ENCODE results near the gene MIAT.
"Not testable (repeated sequence)": the region's sequence is repeated elsewhere in the genome, so short reads cannot be mapped to it uniquely, and the experiment has no call there.

Gene MIAT

DNA sequence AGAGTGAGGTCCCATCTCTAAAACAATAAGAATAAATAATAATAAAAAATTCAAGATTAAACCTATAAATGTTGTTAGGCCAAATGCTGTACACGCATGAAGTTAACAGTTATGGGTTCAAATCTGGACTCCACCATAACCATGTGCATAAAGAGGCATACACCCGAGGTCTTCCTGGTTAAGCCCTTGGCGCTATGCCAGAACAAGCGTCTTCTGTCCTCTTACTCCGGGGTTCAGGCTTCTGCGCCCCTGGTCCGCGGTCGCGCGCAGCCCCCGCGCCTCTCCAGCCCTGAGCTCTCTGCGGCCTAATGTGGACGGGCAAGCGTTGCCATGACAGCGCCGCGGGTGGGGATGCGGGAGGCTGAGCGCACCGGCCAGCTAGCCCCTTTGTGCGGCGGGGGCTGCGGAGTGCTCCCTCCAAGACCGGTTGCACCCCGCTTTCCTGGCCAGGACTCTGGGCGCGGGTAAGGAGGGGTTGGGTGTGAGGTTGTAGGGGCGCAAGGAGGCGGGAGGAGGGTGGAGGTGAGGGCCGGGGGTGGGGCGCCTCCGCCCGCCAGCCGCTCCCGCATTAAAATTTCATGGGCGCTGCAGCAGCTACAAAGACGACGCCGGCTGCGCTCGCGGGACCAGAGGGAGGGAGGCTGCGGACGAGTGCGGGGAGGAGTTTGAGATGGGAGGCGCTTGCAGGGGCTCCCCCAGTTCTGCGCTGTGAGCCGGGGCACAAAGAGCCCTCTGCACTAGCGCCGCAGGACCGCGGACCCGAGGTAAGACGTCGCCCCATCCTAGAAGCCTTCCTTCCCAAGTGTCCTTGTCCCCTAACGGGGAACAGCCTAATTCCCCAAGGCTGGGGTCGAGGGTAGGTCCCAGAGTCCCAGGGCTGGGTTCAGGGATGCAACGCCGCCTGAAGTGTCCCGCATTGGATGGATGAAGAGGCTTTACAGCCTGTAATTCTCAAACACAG lies at the start of gene MIAT:
Gene MIAT (plus strand): TSS at position 698 of the 961 bp plus-strand sequence.
- DNase-seq: no peak

DNA sequence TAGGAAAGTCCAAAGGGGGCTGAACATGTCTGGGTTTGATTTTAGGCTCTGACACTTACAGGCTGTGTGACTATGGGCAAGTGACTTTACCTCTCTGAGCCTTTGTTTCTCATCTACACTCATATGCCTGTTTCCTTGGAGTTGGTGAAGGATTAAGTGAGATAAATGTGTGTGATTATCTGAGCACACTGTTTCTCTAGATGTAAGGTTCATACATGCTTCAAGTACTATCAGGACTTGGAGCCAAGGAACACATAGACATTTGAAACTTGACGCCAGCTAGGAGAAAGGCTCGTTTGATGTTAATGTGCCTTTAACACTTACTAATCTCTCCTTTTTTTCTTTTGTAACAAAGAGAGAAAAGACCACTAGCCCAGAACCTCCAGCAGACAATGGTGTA lies 49.3 kb upstream of the MIAT start:
- no peak for DNase-seq

DNA sequence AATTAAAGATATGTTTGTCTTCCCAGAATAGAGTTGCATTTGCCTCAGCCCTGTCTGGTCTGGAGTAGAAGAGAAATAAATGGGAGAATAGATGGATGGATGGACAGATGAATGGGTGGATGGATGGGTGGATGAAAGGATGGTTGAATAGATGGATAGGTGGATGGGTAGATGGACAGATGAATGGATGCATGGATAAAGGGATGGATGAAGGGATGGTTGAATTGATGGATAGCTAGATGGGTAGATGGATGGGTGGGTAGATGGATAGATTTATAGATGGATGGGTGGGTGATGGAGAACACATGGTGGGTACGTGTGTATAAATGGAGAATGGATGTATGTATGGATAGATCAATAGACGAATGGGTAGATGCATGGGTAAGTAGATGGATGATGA lies 48.1 kb upstream of the MIAT start:
- no peak for DNase-seq

DNA sequence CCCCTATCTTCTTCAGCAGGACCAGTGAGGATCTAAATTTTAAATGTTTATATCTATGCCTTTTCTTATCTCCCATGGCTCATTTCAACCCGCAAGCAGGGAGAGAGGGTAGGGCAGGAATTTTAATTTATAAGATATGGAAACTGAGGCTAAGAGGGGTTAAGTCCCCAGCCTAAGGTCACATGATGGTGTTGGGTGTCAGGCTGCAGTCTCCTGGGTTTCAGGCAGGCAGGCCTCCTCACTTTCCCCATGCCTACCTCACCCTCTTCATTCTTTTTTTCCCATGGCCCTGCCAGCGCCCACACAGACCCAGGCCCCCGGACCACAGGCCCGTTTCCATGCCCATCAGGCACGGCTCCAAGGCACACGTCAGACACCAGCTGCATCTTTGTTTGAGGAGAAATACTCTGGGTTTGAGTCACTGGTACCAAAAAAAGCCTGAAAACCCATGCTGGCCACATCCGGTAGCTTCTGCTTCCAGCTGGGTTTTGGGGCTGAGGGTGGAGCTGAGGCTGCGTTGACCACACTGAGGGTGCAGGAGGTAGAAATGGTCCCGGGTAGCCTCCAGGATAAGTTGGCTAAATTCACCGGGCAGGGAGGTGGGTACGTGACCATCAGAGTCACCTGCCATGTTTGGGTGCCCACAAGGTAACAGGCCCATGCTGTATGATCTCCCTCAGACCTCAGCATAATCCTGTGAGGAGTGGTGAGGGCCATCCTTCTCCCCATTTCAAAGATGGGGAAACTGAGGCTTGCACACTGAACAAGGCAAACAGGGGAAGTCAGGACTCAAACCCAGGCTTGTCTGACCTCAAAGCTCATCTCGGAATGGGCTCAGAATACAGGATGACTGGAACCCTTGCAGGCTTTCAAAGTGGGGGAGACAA lies 47.1 kb upstream of the MIAT start:
- no peak for DNase-seq

DNA sequence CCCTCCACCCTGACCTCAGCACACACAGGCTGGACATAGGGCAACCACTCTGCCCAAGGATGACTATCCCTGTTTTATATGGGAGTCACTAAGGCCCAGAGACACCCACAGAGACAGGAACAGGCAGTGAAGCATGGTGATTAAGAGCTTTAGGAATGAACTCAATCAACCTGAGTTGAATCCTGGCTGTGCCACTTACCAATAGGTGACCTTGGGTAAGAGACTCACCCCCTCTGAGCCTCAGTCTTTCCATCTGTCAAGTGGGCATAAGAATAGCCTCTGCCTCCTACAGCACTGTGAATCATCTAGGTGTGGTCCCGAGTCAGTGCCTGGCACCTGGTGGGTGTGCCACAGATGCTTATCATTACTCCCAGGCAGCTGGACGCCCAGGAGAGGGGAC lies 46.4 kb upstream of the MIAT start:
- no peak for DNase-seq

DNA sequence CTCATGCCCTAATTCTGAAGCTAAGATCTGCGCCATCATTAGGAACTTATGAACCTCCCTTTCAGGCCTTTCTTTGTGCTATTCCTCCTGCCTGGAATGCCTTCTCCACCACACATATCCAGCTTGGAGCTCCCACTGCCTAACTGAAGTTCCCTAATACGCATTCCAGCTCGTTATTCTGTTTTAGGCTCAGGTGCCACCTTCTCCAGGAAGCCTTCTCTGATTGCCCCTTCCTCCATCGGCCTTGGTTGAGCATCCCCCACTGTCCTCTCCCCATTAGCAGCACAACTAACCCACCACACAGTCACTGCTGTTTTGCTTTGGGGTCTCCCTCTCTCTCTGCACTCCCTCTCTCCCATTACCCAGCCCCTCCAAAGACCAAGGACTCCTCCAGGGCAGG lies 44.7 kb upstream of the MIAT start:
- DNase-seq: no peak

DNA sequence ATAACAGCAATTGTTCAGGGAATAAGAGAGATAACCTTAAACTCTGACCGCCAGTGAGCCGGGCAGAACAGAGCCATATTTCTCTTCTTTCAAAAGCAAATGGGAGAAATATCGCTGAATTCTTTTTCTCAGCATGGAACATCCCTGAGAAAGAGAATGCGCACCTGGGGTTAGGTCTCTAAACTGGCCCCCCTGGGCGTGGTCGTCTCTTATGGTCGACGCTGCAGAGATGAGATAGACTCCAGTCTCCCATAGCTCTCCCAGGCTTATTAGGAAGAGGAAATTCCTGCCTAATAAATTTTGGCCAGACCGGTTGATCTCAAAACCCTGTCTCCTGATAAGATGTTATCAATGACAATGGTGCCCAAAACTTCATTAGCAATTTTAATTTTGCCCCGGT lies 43.6 kb upstream of the MIAT start:
- DNase-seq: not testable (repeated sequence)

DNA sequence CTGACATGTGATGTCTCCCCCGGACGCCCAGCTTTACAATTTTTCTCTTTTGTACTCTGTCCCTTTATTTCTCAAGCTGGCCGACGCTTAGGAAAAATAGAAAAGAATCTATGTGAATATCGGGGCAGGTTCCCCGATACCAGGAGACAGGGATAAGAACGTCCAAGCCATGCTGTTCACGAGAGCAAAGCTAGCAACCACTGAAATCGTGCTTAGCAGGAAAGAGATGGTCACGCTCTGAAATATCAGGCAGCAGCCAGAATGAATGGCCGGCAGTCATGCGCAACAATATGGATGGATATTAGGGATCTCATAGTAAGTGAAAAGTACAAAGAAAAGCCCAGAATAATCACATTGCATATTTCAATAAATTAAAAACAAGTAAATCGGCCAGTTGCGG lies 43.1 kb upstream of the MIAT start:
- DNase-seq: no peak

DNA sequence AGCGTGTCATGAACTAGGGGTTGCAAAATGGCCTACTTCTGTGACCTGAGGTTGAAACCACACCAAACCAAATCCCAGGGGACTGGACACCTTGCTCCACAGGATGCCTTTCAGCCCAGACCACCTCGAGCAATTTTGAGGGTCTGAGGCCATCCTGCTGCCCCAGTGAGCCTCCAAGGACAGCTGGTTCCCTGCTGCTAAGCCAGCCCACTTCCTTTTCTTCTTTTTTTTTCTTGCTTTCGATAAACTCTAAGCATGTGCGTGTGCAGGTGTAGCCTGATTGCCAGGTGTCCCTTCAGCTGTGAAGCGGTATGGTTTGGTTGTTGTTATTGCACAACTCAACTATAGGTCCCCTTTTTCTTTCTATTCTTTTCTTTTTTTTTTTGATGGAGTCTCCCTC lies 42.2 kb upstream of the MIAT start:
- no peak for DNase-seq

DNA sequence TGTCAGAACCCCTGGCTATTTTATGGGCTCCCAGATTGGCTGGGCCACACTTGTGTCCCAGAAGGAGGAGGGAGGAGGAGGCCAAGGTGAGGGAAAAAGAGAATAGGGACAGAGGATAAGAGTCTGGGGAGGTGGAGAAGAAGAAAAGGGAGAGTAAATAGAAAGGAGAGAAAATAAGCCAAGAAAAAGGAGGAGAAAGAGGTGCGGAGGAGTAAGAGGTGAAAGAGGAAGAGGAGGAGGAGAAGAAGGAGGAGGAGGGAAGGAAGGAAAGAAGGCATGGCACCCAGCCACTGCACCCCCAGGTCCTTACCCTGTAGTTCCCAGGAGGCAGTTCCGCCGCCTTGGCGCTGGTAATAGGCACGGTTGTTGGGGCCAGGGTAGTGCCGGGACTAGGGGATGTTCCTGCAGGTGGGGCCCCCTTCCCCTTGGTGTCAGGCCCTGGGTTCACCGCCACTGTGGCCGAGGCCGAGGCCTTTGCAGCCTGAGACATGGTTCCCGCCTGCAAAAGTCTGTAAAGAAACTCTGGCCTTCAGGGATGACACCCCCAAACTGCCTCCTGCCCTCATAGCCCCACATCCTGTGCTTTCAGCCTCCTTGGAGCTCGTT lies 41.5 kb upstream of the MIAT start:
- DNase-seq: no peak

DNA sequence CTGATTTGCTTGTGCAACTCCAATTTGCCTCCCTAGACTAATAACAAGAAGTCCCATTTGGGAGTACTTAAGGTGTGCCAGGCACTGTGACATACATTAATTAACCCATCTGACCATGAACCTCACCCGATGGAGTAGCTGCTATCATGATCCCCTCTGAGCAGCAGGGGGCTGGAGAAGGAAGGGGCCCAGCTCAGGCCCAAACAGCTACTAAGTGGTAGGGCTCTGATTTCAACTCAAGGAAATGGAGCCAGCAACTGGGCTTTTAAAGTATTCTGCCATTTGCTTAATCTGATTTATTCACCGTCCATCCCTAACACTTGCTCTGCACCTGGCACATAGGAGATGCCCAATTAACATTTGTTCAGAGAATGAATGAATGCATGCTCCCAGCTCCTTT lies 40.7 kb upstream of the MIAT start:
- DNase-seq: no peak

DNA sequence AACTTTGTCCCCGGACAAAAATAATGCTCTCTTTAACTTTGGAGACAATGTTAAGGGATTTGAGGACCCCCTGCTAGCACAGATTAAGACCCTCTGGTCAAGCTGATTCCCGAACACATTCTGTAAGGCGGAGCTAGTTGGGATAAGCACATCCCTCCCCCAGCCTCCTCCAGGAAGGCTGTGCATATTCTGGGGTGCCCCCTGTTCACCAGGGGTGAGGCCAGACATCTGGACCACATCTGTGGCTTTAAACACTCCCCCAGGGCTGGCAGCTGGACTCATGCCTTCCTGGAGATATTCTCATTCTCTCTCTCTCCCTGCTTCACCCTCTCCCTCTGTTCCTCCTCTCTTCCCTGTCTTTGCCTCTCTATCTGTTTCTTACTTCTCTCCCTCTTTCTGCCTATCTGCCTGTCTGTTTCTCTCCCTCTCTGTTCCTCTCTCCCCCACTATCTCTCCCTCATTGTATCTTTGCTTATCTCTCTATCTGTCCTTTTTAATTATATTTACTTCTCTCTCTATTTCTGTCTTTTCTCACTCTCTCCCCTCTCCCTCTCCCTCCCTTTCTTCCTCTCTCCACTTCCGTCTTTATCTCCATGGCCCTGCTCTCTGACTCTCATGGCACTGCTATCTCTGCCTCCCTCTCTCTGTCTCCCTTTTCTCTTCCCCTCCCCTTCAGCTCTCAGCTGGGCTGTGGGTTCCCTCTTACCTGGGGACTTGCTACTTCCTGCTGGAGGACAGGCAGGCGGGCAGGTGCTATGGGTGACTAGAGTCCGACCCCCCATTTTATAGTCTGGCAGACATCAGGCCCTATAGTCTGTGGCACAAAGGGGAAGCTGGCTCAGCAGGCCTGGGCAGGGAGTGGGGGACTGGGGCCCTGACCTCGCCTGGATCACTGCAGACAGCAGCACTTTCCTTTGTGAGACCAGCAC lies 39.9 kb upstream of the MIAT start, which contains the start of gene CRYBB1:
Gene CRYBB1 (minus strand): TSS at position 757 of the 929 bp plus-strand sequence. CDS start 1,708 bp downstream, outside the sequence.
- no peak for DNase-seq

DNA sequence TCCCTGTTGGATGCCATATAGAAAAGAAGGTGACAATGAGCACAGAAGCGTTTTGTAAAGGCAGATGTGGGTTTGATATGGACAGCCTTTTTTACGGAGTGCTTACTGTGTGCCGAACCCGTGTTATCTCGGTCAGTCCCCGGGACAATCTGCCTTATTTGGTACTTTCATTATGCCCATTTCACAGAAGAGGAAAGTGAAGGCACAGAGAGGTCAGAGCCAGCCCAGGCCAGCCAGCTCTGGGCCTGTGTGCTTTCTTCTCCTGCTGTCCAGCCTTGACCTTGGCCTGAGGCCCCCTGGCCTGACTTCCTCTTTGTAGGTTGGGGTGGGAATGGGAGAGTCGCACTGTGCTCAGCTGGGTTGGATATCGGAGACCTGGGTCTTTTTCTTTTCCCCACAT lies 38.9 kb upstream of the MIAT start:
- no peak for DNase-seq

DNA sequence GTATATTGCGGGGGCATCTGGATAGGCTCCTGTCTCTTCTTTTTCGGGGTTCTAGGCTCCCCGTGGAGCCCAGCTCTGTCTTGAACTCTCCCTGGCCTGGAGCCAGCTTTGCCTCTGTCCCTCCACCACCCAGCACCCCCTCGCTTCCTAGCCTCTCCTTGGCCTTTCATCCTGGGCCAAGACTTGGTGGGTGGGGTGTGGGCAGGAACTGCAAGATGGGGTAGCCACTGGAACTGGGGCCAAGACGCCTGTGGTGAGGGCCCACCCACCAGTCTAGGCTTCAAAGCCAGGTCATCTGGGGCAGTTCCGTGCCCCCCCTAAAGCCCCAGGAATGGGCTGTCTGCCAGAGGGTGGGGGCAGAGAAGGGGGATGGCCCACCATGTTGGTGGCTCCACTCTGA lies 37.9 kb upstream of the MIAT start:
- DNase-seq: no peak

DNA sequence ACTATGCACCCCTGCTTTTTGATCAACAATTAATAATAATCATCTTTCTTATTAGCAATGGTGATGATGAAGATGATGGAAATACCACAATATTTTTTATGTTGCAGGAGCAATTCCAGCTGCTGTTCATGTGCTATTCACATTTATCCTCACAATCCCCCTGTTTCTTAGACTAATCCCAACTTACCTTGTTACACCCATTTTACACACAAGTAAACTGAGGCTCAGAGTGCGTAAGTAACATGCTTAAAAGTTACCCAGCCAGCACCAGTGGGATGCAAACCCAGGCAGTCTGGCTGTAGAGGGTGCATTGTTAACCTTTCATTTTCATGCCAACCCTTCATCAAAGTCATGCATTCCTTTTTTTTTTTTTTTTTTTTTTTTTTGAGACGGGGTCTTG lies 37.2 kb upstream of the MIAT start:
- DNase-seq: no peak

DNA sequence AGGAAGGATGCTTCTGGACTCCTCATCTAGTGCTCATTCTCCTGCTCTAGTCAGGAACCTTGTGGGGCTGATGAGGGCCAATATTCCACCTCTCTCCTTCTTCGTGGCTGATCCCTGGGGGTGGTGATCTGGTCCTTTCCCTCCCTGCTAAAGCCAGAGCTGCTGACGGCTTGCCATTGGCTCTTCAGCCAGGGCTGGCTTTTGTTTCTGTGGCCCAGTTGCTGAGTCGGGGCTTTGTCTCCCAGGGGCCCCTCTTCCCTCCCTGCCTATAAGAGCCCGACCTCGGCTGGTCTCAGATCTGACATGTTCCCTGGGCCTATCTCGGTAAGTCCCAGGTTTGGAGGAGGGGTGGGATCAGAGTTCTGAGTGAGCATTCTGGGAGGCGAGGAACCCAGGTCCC lies 35.7 kb upstream of the MIAT start, which contains the start of gene CRYBA4:
Gene CRYBA4 (plus strand): TSS at position 301 of the 400 bp plus-strand sequence. CDS start 634 bp downstream, outside the sequence.
- DNase-seq: no peak

DNA sequence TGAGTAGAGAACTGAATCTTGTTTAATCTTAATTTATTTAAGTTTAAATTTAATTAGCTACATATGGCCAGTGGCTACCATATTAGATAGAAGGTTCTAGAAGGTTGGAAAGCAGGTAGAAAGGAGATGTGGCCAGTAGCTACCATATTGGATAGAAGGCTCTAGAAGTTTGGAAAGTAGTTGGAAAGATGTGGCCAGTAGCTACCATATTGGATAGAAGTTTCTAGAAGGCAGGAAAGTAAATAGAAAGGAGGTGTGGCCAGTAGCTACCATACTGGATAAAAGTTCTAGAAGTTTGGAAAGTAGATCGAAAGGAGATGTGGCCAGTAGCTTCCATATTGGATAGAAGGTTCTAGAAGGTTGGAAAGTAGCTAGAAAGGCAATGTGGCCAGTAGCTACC lies 33.4 kb upstream of the MIAT start:
- no peak for DNase-seq

DNA sequence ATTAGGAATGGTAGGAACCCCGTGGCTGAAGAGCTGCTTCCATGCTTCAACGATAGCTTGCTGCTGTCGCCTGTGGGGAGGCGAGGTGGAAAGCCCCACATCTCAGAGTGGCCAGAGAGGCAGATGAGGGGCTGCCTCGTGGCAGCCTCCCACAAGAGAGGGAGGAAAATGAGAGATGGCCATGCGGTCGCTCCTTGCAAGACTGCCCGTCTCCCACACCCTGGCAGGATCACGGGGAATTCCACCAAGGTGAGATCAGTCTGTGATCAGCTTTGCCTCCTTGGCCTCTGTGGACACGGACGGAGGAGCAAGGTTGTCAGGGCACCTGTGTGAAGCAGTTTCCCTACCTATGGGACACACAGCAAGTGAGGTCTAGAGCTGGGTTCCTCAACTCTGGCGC lies 32.6 kb upstream of the MIAT start:
- DNase-seq: no peak

DNA sequence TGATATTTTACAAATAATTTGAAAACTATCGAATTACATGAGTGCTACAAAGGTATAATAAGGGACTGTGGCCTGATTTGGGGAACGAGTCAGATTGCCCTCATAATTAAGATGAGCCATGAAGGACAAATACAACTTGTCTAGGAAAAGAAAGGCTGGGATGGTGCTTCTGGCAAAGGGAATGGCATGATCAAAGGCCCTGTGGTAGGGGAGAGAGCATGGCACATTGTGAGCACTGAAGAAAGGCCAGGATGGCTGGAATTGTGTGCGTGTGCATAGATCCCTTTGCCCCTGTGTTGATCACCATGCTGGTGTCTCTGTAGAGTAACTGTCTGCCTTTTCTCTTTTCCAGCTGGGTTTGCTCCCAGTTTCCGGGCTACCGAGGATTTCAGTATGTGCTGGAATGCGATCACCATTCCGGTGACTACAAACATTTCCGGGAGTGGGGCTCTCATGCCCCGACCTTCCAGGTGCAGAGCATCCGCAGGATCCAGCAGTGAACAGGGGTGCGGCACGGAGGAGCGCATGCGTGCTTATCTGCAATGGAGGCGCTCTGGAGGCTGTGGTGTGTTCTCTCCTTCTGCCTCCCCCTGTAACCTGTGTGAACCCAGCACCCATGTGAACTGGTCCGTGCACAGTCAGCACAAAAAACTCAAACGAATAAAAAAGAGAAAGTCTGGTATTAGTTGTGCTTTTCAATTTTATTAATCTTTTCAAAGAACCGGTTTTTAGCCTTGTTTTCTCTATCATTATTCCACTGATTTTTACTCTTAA lies 27.2 kb upstream of the MIAT start:
- DNase-seq: no peak

DNA sequence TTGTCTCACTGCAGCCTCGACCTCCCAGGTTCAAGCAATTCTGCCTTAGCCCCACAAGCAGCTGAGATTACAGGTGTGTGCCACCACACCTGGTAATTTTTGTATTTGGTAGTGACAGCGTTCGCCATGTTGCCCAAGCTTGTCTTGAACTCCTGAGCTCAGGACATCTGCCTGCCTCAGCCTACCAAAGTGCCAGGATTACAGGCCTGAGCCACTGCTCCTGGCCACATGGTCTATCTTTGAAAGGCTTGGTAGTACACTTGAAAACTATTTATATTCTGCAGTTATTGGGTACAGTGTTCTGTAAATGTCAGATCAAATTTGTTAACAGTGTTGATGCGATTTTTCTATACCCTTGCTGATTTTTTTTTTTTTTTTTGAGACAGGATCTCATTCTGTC lies 26.1 kb upstream of the MIAT start:
- DNase-seq: no peak
